Activated T-cell treated with anti-CD3 and anti-CD28 coated beads for 48 hours (primary cell): ENCODE data around the gene ATF6.
A peak's percentile ranks its signal among the peaks of the same experiment; 100 is the strongest.

ENCODE experiments used
- DNase-seq: peaks from one replicate; pipeline ENCODE4 v3.0.0-alpha.2; 2020; ENCODE audit warnings: low read depth

ATF6 gene

GRCh38 chr1:161890574-161890973, 124.5 kb downstream of the ATF6 start:
- DNase-seq, result no peak

- DNase-seq, result no peak
Observed at GRCh38 chr1:161899091-161899490, 133.0 kb downstream of the ATF6 start.

- no peak for DNase-seq
Observed at GRCh38 chr1:161900160-161900559, 134.0 kb downstream of the ATF6 start.

GRCh38 chr1:161902182-161902581, 136.1 kb downstream of the ATF6 start:
- no peak for DNase-seq

GRCh38 chr1:161905269-161905884, 139.3 kb downstream of the ATF6 start:
- no peak for DNase-seq

- no peak for DNase-seq
Observed at GRCh38 chr1:161907265-161907664, 141.1 kb downstream of the ATF6 start.

- no peak for DNase-seq
Observed at GRCh38 chr1:161908264-161908663, 142.1 kb downstream of the ATF6 start.

GRCh38 chr1:161910604-161911003, 144.5 kb downstream of the ATF6 start:
- no peak for DNase-seq

- DNase-seq, result no peak
Observed at GRCh38 chr1:161913482-161914140, 147.5 kb downstream of the ATF6 start.

- DNase-seq, result no peak
Observed at GRCh38 chr1:161914595-161914994, 148.5 kb downstream of the ATF6 start.

GRCh38 chr1:161915051-161915503, 149.0 kb downstream of the ATF6 start:
- peak; percentile 24 for DNase-seq

- DNase-seq, result no peak
Observed at GRCh38 chr1:161915978-161916377, 149.9 kb downstream of the ATF6 start.

- DNase-seq, result no peak
Observed at GRCh38 chr1:161919229-161919628, 153.1 kb downstream of the ATF6 start.

- DNase-seq, result no peak
Observed at GRCh38 chr1:161921491-161921890, 155.4 kb downstream of the ATF6 start.

- DNase-seq, result no peak
Observed at GRCh38 chr1:161921990-161922389, 155.9 kb downstream of the ATF6 start.

GRCh38 chr1:161928056-161928455, 161.9 kb downstream of the ATF6 start:
- no peak for DNase-seq

- DNase-seq, result no peak
Observed at GRCh38 chr1:161929137-161929536, 163.0 kb downstream of the ATF6 start.

- DNase-seq, result no peak
Observed at GRCh38 chr1:161930064-161930463, 163.9 kb downstream of the ATF6 start.

GRCh38 chr1:161932668-161933067, 166.5 kb downstream of the ATF6 start:
- no peak for DNase-seq

GRCh38 chr1:161933592-161934588, 167.8 kb downstream of the ATF6 start:
- DNase-seq, result no peak

- no peak for DNase-seq
Observed at GRCh38 chr1:161935264-161935663, 169.1 kb downstream of the ATF6 start.

- no peak for DNase-seq
Observed at GRCh38 chr1:161936786-161937185, 170.7 kb downstream of the ATF6 start.
